ENCODE results near the gene ANKRD11. TPM values are rescaled to one million over a fixed set of nuclear protein-coding genes. Genes with fewer than 3 reads are reported as not detected.
A peak's percentile ranks its signal among the peaks of the same experiment; 100 is the strongest.

Gene ANKRD11
- polyA plus RNA-seq (ENCODE audit: low read depth in 6 of 6): 10 to 100 TPM in 3 of 6 donors, 1 to 10 TPM in 2, under 1 TPM in 1; 0.78 to 24.8 (median 10.1) TPM

GRCh38 chr16:89490439-89491237 lies at the start of gene ANKRD11:
Gene ANKRD11, minus strand, starts transcription at chr16:89490561. Its CDS starts 173,542 bp downstream, at chr16:89317019.
- peaks cover 52 to 66% (median 56%) of the 10 kb centered on the region in 3 donors for H3K4me1 Mint-ChIP-seq
- H3K9me3 Mint-ChIP-seq: no peaks in the 10 kb centered on the region
- H3K4me3 Mint-ChIP-seq: peak within 1 kb of the TSS; percentile 86 to 98 (median 96)
- ATAC-seq (ENCODE audit: low read depth in 2 of 2): peak; percentile 72
- DNase-seq: peak; percentile 99
- no peaks in the 10 kb centered on the region for H3K36me3 Mint-ChIP-seq
- H3K27me3 Mint-ChIP-seq: peaks cover 0 to 3% (median 0%) of the 10 kb centered on the region in 3 donors
- peak within 1 kb of the TSS; percentile 93 to 99 (median 98) for H3K27ac Mint-ChIP-seq

- Mint-ChIP-seq H3K4me1 (peaks cover 14 to 23% (median 20%) of the 10 kb centered on the region in 3 donors), H3K27me3 (no peaks in the 10 kb centered on the region), H3K9me3 (peaks cover 0 to 2% (median 0%) of the 10 kb centered on the region in 7 donors), H3K4me3 (no peak overlapping the region), H3K36me3 (peaks cover 0 to 11% of the 10 kb centered on the region in 2 donors), H3K27ac (no peak overlapping the region)
- DNase-seq: no peak
- no peak for ATAC-seq (ENCODE audit: low read depth in 2 of 2)
These were observed 47.9 kb upstream of the ANKRD11 start for GRCh38 chr16:89538286-89538685.

- Mint-ChIP-seq H3K27ac (no peak overlapping the region), H3K27me3 (no peaks in the 10 kb centered on the region), H3K36me3 (peaks cover 0 to 11% of the 10 kb centered on the region in 2 donors), H3K9me3 (peaks cover 0 to 2% (median 0%) of the 10 kb centered on the region in 7 donors), H3K4me1 (peaks cover 14 to 23% (median 20%) of the 10 kb centered on the region in 3 donors), H3K4me3 (no peak overlapping the region)
- ATAC-seq (ENCODE audit: low read depth in 2 of 2): no peak
- no peak for DNase-seq
These were observed 47.2 kb upstream of the ANKRD11 start for GRCh38 chr16:89537549-89537925.

- peak overlapping the region in 1 of 6 donors; percentile 77 for H3K27ac Mint-ChIP-seq
- peaks cover 0 to 2% (median 0%) of the 10 kb centered on the region in 7 donors for H3K9me3 Mint-ChIP-seq
- ATAC-seq (ENCODE audit: low read depth in 2 of 2): no peak
- H3K4me1 Mint-ChIP-seq: peaks cover 14 to 23% (median 20%) of the 10 kb centered on the region in 3 donors
- no peaks in the 10 kb centered on the region for H3K27me3 Mint-ChIP-seq
- peaks cover 0 to 11% of the 10 kb centered on the region in 2 donors for H3K36me3 Mint-ChIP-seq
- H3K4me3 Mint-ChIP-seq: no peak overlapping the region
- DNase-seq: no peak
These were observed 46.7 kb upstream of the ANKRD11 start for GRCh38 chr16:89536886-89537548.

GRCh38 chr16:89536371-89536770 lies 46.0 kb upstream of the ANKRD11 start:
- H3K36me3 Mint-ChIP-seq: peaks cover 0 to 11% of the 10 kb centered on the region in 2 donors
- H3K27me3 Mint-ChIP-seq: no peaks in the 10 kb centered on the region
- H3K4me1 Mint-ChIP-seq: peaks cover 14 to 23% (median 20%) of the 10 kb centered on the region in 3 donors
- peaks cover 0 to 2% (median 0%) of the 10 kb centered on the region in 7 donors for H3K9me3 Mint-ChIP-seq
- no peak overlapping the region for H3K27ac Mint-ChIP-seq
- ATAC-seq (ENCODE audit: low read depth in 2 of 2) (no peak), DNase-seq (no peak)
- H3K4me3 Mint-ChIP-seq: no peak overlapping the region

GRCh38 chr16:89534252-89534756 lies 43.9 kb upstream of the ANKRD11 start:
- peaks cover 0 to 2% (median 0%) of the 10 kb centered on the region in 7 donors for H3K9me3 Mint-ChIP-seq
- peak overlapping the region; percentile 78 to 97 (median 94) for H3K27ac Mint-ChIP-seq
- DNase-seq: peak; percentile 82

GRCh38 chr16:89531821-89532526 lies 41.6 kb upstream of the ANKRD11 start:
- Mint-ChIP-seq H3K4me1 (peaks cover 14 to 23% (median 20%) of the 10 kb centered on the region in 3 donors), H3K27ac (peak overlapping the region in 1 of 6 donors; percentile 80), H3K4me3 (peak overlapping the region in 1 of 8 donors; percentile 67), H3K36me3 (peaks cover 0 to 17% of the 10 kb centered on the region in 2 donors), H3K9me3 (peaks cover 0 to 2% (median 0%) of the 10 kb centered on the region in 7 donors), H3K27me3 (no peaks in the 10 kb centered on the region)
- ATAC-seq (ENCODE audit: low read depth in 2 of 2) (no peak), DNase-seq (no peak)

More at GRCh38 chr16:89534252-89534756, 43.9 kb upstream of the ANKRD11 start:
- peak; percentile 93 to 94 for ATAC-seq (ENCODE audit: low read depth in 2 of 2)
- peaks cover 0 to 9% of the 10 kb centered on the region in 2 donors for H3K36me3 Mint-ChIP-seq
- H3K4me1 Mint-ChIP-seq: peaks cover 14 to 23% (median 20%) of the 10 kb centered on the region in 3 donors
- no peaks in the 10 kb centered on the region for H3K27me3 Mint-ChIP-seq
- peak overlapping the region; percentile 1 to 87 (median 72) for H3K4me3 Mint-ChIP-seq

GRCh38 chr16:89530401-89531381 lies 40.3 kb upstream of the ANKRD11 start:
- ATAC-seq (ENCODE audit: low read depth in 2 of 2): no peak
- no peaks in the 10 kb centered on the region for H3K27me3 Mint-ChIP-seq
- H3K9me3 Mint-ChIP-seq: peaks cover 0 to 2% (median 0%) of the 10 kb centered on the region in 7 donors
- no peak overlapping the region for H3K4me3 Mint-ChIP-seq
- no peak overlapping the region for H3K27ac Mint-ChIP-seq
- peaks cover 14 to 31% (median 20%) of the 10 kb centered on the region in 3 donors for H3K4me1 Mint-ChIP-seq
- H3K36me3 Mint-ChIP-seq: peaks cover 0 to 18% of the 10 kb centered on the region in 2 donors
- no peak for DNase-seq

- no peak overlapping the region for H3K27ac Mint-ChIP-seq
- no peak overlapping the region for H3K4me3 Mint-ChIP-seq
These were observed 38.7 kb upstream of the ANKRD11 start for GRCh38 chr16:89529097-89529496.

GRCh38 chr16:89525146-89525913 lies 35.0 kb upstream of the ANKRD11 start:
- H3K36me3 Mint-ChIP-seq: peaks cover 0 to 14% of the 10 kb centered on the region in 2 donors
- H3K27ac Mint-ChIP-seq: peak overlapping the region in 5 of 6 donors; percentile 58 to 96 (median 90)
- no peaks in the 10 kb centered on the region for H3K27me3 Mint-ChIP-seq
- peak overlapping the region in 7 of 8 donors; percentile 16 to 80 (median 44) for H3K4me3 Mint-ChIP-seq
- ATAC-seq (ENCODE audit: low read depth in 2 of 2) (peak; percentile 70 to 89), DNase-seq (peak; percentile 47)
- H3K9me3 Mint-ChIP-seq: no peaks in the 10 kb centered on the region
- peaks cover 6 to 31% (median 8%) of the 10 kb centered on the region in 3 donors for H3K4me1 Mint-ChIP-seq

More at GRCh38 chr16:89529097-89529496, 38.7 kb upstream of the ANKRD11 start:
- Mint-ChIP-seq H3K4me1 (peaks cover 9 to 32% (median 16%) of the 10 kb centered on the region in 3 donors), H3K36me3 (peaks cover 0 to 16% of the 10 kb centered on the region in 2 donors), H3K9me3 (peaks cover 0 to 2% (median 0%) of the 10 kb centered on the region in 7 donors), H3K27me3 (no peaks in the 10 kb centered on the region)
- no peak for DNase-seq
- no peak for ATAC-seq (ENCODE audit: low read depth in 2 of 2)

GRCh38 chr16:89523680-89524344 lies 33.5 kb upstream of the ANKRD11 start:
- Mint-ChIP-seq H3K27me3 (no peaks in the 10 kb centered on the region), H3K36me3 (peaks cover 7 to 10% of the 10 kb centered on the region in 2 donors), H3K4me1 (peaks cover 8 to 31% (median 9%) of the 10 kb centered on the region in 3 donors), H3K9me3 (no peaks in the 10 kb centered on the region), H3K27ac (no peak overlapping the region), H3K4me3 (peak overlapping the region in 1 of 8 donors; percentile 29)
- DNase-seq: no peak
- no peak for ATAC-seq (ENCODE audit: low read depth in 2 of 2)
